Breast epithelium (tissue), 3 donors: Measurements from ENCODE around the gene TBCA.

Experiments used
- POLR2A ChIP-seq: fragments of 450-650 bp; IDR thresholded peaks from one replicate; pipeline ENCODE4 v1.6.1; 2016; ENCODE audit warnings: antibody characterized with exemption, mild to moderate bottlenecking, moderate library complexity
- POLR2AphosphoS5 ChIP-seq, 3 donors: sonication (generic); formaldehyde crosslinking; IDR thresholded peaks; one replicate each; pipeline ENCODE4 v1.6.1; 2017; ENCODE audit warnings: antibody characterized with exemption in 3 of 3
- TF ChIP-seq, protein P1 (sequence below), 3 donors: fragments of 450-650 bp; IDR thresholded peaks; one replicate each; pipeline ENCODE4 v1.5.1; 2016 to 2017; ENCODE audit warnings: antibody characterized with exemption in 3 of 3, mild to moderate bottlenecking in 3 of 3, moderate library complexity in 3 of 3

DNA sequence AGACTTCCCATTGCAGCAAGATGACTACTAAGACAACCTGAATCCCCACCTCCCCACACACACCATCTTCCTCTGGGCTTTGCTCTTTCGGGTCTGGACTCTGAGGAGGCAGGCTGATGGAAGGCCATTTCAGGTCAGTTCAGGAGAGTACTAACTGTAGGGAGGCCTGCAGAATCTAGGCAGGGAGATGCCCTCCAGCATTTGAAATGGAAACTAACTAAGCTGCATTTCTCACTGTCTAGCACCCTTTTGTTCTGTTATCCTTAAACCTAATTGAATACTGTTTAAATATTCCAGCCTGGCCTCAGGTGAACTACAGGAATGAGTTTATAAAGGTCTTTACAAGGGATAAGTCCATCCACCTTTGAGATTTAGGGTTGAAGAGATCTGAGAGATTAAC lies 4.9 kb upstream of the TBCA start:
- TF ChIP-seq, protein P1, sequence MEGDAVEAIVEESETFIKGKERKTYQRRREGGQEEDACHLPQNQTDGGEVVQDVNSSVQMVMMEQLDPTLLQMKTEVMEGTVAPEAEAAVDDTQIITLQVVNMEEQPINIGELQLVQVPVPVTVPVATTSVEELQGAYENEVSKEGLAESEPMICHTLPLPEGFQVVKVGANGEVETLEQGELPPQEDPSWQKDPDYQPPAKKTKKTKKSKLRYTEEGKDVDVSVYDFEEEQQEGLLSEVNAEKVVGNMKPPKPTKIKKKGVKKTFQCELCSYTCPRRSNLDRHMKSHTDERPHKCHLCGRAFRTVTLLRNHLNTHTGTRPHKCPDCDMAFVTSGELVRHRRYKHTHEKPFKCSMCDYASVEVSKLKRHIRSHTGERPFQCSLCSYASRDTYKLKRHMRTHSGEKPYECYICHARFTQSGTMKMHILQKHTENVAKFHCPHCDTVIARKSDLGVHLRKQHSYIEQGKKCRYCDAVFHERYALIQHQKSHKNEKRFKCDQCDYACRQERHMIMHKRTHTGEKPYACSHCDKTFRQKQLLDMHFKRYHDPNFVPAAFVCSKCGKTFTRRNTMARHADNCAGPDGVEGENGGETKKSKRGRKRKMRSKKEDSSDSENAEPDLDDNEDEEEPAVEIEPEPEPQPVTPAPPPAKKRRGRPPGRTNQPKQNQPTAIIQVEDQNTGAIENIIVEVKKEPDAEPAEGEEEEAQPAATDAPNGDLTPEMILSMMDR (IDR thresholded peaks at IDR 0.05), result no peak
- TF ChIP-seq POLR2AphosphoS5 (IDR thresholded peaks at IDR 0.05), result no peak
- TF ChIP-seq POLR2A, result no peak
